ENCODE results near the gene PEF1.

The PEF1 gene

GRCh38 chr1:31655104-31655503 is 10.4 kb upstream of the PEF1 start:
- DNase-seq, result no peak

GRCh38 chr1:31654474-31654776 is 9.7 kb upstream of the PEF1 start:
- no peak for DNase-seq

GRCh38 chr1:31653717-31654473 is 9.2 kb upstream of the PEF1 start:
- no peak for DNase-seq

- DNase-seq, result no peak
Measured at GRCh38 chr1:31652891-31653499, 8.3 kb upstream of the PEF1 start.

- no peak for DNase-seq
Measured at GRCh38 chr1:31651766-31652165, 7.1 kb upstream of the PEF1 start.

- DNase-seq, result no peak
Measured at GRCh38 chr1:31651089-31651420, 6.4 kb upstream of the PEF1 start.

GRCh38 chr1:31650161-31651088 is 5.7 kb upstream of the PEF1 start:
- DNase-seq, result no peak

GRCh38 chr1:31648641-31649357 is 4.1 kb upstream of the PEF1 start:
- DNase-seq, result no peak

- no peak for DNase-seq
Measured at GRCh38 chr1:31648190-31648589, 3.5 kb upstream of the PEF1 start.

- DNase-seq, result no peak
Measured at GRCh38 chr1:31647106-31647505, 2.4 kb upstream of the PEF1 start.

GRCh38 chr1:31646259-31646960 is 1.7 kb upstream of the PEF1 start:
- no peak for DNase-seq

- no peak for DNase-seq
Measured at GRCh38 chr1:31645274-31645568, 545 bp upstream of the PEF1 start.

GRCh38 chr1:31643976-31644559 is 608 bp downstream of the PEF1 start:
- peak in 1 of 56 donors; percentile 50 for DNase-seq

- no peak for DNase-seq
Measured at GRCh38 chr1:31642897-31643296, 1.8 kb downstream of the PEF1 start.

- DNase-seq, result peak in 3 of 56 donors; percentile 10 to 43 (median 43)
Measured at GRCh38 chr1:31642366-31642765, 2.3 kb downstream of the PEF1 start.

- no peak for DNase-seq
Measured at GRCh38 chr1:31640964-31641363, 3.7 kb downstream of the PEF1 start.

- DNase-seq, result no peak
Measured at GRCh38 chr1:31640179-31640578, 4.5 kb downstream of the PEF1 start.

- DNase-seq, result peak in 3 of 56 donors; percentile 7 to 29 (median 11)
Measured at GRCh38 chr1:31639543-31639942, 5.1 kb downstream of the PEF1 start.

GRCh38 chr1:31637915-31638673 is 6.6 kb downstream of the PEF1 start:
- no peak for DNase-seq

- no peak for DNase-seq
Measured at GRCh38 chr1:31633117-31633516, 11.6 kb downstream of the PEF1 start.
